Peyer's patch (tissue), 4 donors: Measurements from ENCODE around the gene RAD51B. TPM values are rescaled to one million over a fixed set of nuclear protein-coding genes. Genes with fewer than 3 reads are reported as not detected.

Source experiments
- DNase-seq, 3 donors: peaks; one replicate each; pipeline ENCODE4 v3.0.0-alpha.2; 2017 to 2019
- H3K27ac ChIP-seq, 4 donors: fragments of 200-600 bp; sonication (generic); one replicate each; pipeline ENCODE4 v1.5.1; 2016 to 2019
- H3K27me3 ChIP-seq, 2 donors: fragments of 200-600 bp; sonication (generic); one replicate each; pipeline ENCODE4 v1.5.1; 2019
- H3K36me3 ChIP-seq, 3 donors: fragments of 200-600 bp; sonication (generic); one replicate each; pipeline ENCODE4 v1.5.1; 2016 to 2019
- H3K4me1 ChIP-seq, 4 donors: fragments of 200-600 bp; sonication (generic); one replicate each; pipeline ENCODE4 v1.5.1; 2016 to 2019
- H3K4me3 ChIP-seq, 4 donors: fragments of 200-600 bp; sonication (generic); 1 replicate in 3 of 4; 2 replicates in 1 of 4; pipeline ENCODE4 v1.5.1; 2016 to 2019; ENCODE audit warnings: mild to moderate bottlenecking in 1 of 4
- H3K9me3 ChIP-seq, 4 donors: fragments of 200-600 bp; sonication (generic); one replicate each; pipeline ENCODE4 v1.5.1; 2016 to 2019; ENCODE audit warnings: mild to moderate bottlenecking in 1 of 4
- POLR2A ChIP-seq, 2 donors: fragments of 450-650 bp; IDR thresholded peaks; one replicate each; pipeline ENCODE4 v1.5.1; 2017; ENCODE audit warnings: antibody characterized with exemption in 2 of 2, mild to moderate bottlenecking in 2 of 2, moderate library complexity in 2 of 2
- total RNA-seq, 4 donors: library from RNA; depleted of rRNA; stranded (reverse); fragments of >200 nt; gene quantifications; one replicate each; pipeline ENCODE4 v1.1.0, GENCODE V29; 2016
- TF ChIP-seq, protein P1 (sequence below), 6 experiments: fragments of 450-650 bp in 4 of 6; fragments of 200-600 bp in 2 of 6; sonication (generic) in 1 of 6; IDR thresholded peaks; one replicate each; pipeline ENCODE4 v1.5.1; 2017 to 2019; ENCODE audit warnings: antibody characterized with exemption in 6 of 6, mild to moderate bottlenecking in 3 of 6, moderate library complexity in 1 of 6

RAD51B gene
- total RNA-seq, 4 donors from 2014 or later: 12.6 to 103 (median 33.1) TPM

- peaks cover 0 to 20% (median 0%) of the 10 kb centered on the region in 4 donors for H3K4me1 ChIP-seq
Measured at GRCh38 chr14:68655021-68655831, 835.6 kb downstream of the RAD51B start.

DNA sequence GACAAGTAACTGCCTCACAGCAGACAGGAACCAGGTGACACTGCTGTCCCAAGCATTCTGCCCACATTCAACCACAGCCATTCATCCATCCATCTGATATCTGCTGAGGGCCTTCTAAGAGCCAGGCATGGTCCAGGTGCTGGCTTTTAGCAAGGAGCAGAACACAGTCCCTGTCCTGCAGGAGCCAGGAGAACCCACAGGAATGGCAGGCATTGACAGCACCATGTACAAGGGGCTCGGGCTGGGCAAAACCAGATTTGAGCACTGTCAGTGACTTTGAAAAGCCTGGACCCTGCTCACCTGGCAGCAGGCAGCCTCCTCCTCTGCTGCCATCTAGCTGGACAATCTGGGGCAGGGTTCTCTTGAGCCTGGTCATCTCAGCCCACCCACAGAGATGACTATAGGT is 836.3 kb downstream of the RAD51B start:
- TF ChIP-seq, protein P1, sequence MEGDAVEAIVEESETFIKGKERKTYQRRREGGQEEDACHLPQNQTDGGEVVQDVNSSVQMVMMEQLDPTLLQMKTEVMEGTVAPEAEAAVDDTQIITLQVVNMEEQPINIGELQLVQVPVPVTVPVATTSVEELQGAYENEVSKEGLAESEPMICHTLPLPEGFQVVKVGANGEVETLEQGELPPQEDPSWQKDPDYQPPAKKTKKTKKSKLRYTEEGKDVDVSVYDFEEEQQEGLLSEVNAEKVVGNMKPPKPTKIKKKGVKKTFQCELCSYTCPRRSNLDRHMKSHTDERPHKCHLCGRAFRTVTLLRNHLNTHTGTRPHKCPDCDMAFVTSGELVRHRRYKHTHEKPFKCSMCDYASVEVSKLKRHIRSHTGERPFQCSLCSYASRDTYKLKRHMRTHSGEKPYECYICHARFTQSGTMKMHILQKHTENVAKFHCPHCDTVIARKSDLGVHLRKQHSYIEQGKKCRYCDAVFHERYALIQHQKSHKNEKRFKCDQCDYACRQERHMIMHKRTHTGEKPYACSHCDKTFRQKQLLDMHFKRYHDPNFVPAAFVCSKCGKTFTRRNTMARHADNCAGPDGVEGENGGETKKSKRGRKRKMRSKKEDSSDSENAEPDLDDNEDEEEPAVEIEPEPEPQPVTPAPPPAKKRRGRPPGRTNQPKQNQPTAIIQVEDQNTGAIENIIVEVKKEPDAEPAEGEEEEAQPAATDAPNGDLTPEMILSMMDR (IDR thresholded peaks at IDR 0.05): peak in 1 of 6 experiments; percentile 26
- TF ChIP-seq POLR2A (IDR thresholded peaks at IDR 0.05): no peak
- peak overlapping the region in 1 of 4 donors; percentile 11 for H3K27ac ChIP-seq
- no peak for DNase-seq

More at GRCh38 chr14:68655021-68655831, 835.6 kb downstream of the RAD51B start:
- TF ChIP-seq POLR2A (IDR thresholded peaks at IDR 0.05): no peak
- TF ChIP-seq, protein P1 (IDR thresholded peaks at IDR 0.05): no peak
- no peak for DNase-seq
- peak overlapping the region in 2 of 4 donors; percentile 44 to 80 for H3K27ac ChIP-seq
- no peak overlapping the region for H3K4me3 ChIP-seq
- H3K9me3 ChIP-seq: no peaks in the 10 kb centered on the region
- no peaks in the 10 kb centered on the region for H3K36me3 ChIP-seq
- H3K27me3 ChIP-seq: no peaks in the 10 kb centered on the region

GRCh38 chr14:68656452-68656851 is 836.9 kb downstream of the RAD51B start:
- no peak for DNase-seq
- Histone ChIP-seq H3K36me3 (no peaks in the 10 kb centered on the region), H3K4me3 (no peak overlapping the region), H3K4me1 (peaks cover 0 to 20% (median 0%) of the 10 kb centered on the region in 4 donors), H3K27ac (no peak overlapping the region), H3K27me3 (no peaks in the 10 kb centered on the region), H3K9me3 (no peaks in the 10 kb centered on the region)
- no peak for TF ChIP-seq POLR2A (IDR thresholded peaks at IDR 0.05)
- TF ChIP-seq, protein P1 (IDR thresholded peaks at IDR 0.05): no peak

More for the DNA sequence above, 836.3 kb downstream of the RAD51B start:
- Histone ChIP-seq H3K4me3 (no peak overlapping the region), H3K4me1 (peaks cover 0 to 20% (median 0%) of the 10 kb centered on the region in 4 donors), H3K27me3 (no peaks in the 10 kb centered on the region), H3K36me3 (no peaks in the 10 kb centered on the region), H3K9me3 (no peaks in the 10 kb centered on the region)

- no peak for DNase-seq
- Histone ChIP-seq H3K27ac (peak overlapping the region in 1 of 4 donors; percentile 75), H3K36me3 (no peaks in the 10 kb centered on the region), H3K4me3 (no peak overlapping the region), H3K27me3 (no peaks in the 10 kb centered on the region), H3K4me1 (peaks cover 0 to 20% (median 0%) of the 10 kb centered on the region in 4 donors), H3K9me3 (no peaks in the 10 kb centered on the region)
- TF ChIP-seq, protein P1 (IDR thresholded peaks at IDR 0.05): no peak
- no peak for TF ChIP-seq POLR2A (IDR thresholded peaks at IDR 0.05)
Measured at GRCh38 chr14:68657300-68658028, 837.9 kb downstream of the RAD51B start.

- peak overlapping the region in 2 of 4 donors; percentile 32 to 75 for H3K27ac ChIP-seq
- H3K36me3 ChIP-seq: no peaks in the 10 kb centered on the region
- H3K27me3 ChIP-seq: no peaks in the 10 kb centered on the region
- H3K4me3 ChIP-seq: no peak overlapping the region
- peaks cover 0 to 20% (median 0%) of the 10 kb centered on the region in 4 donors for H3K4me1 ChIP-seq
- no peak for DNase-seq
- H3K9me3 ChIP-seq: no peaks in the 10 kb centered on the region
- TF ChIP-seq, protein P1 (IDR thresholded peaks at IDR 0.05): no peak
- TF ChIP-seq POLR2A (IDR thresholded peaks at IDR 0.05): no peak
Measured at GRCh38 chr14:68658029-68658509, 838.5 kb downstream of the RAD51B start.
